GM10847 (cell line): Measurements from ENCODE around the gene TUNAR.

Experiments
- POLR2A ChIP-seq: IDR thresholded peaks from 2 replicates; pipeline ENCODE4 v1.6.1; 2011; ENCODE audit not compliant: insufficient read length; ENCODE audit errors: extremely low read depth

Gene TUNAR

DNA sequence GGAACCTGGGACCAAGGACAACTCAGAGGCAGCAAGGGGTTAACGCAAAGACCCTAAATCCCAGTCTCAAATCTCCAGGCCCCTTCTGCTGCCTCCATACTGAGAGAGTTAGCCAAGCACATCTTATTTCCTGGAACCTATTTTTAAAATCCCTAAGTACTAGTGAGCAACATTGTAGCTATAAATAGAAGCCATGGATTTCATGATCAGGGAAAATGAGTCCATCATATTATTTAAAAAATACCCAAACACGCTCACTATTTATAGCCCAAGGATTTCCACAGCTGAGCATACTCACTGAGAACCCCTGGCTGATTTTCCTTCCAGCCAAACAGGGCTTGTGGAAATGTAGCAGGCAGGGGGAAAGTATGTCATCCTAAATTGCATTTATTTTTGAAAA lies 19.4 kb upstream of the TUNAR start:
- no peak for TF ChIP-seq POLR2A

DNA sequence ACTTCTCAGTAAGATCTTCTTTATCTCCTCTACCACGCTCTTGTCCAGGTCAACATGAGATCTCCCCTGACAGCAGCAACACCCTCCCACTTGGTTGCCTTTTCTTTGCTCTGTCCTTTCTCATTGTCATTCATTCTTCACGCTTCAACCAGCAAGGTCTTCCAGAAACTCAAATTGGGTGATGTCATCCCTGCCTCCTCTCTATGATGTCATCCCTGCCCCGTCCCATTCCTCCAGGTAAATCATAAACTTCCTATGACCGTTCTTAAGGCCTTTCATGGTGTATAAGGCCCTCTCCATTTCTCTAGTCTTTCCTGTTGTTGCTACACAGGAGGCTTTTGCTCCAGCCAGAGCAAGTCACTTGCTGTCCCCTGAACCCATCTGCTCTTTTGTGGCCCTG lies 17.7 kb upstream of the TUNAR start:
- no peak for TF ChIP-seq POLR2A

DNA sequence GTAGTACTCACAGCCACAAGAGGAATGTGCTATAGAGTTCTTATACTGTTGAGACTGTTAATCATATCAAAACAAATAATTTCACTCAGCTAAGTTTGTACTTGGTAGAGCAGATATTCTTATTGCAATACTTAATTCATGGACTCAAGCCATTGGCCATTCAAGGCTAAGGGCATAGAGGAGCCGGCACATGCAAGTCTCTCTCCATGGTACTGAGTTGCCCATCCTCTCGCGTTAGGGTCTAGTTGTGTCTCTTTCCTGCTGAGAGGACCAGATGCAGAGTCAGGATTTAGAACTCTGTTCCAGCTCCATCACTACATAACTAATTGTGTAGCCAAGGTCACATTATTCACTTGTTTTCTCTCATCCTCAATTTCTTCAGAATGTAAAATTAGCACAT lies 14.4 kb upstream of the TUNAR start:
- TF ChIP-seq POLR2A = no peak

DNA sequence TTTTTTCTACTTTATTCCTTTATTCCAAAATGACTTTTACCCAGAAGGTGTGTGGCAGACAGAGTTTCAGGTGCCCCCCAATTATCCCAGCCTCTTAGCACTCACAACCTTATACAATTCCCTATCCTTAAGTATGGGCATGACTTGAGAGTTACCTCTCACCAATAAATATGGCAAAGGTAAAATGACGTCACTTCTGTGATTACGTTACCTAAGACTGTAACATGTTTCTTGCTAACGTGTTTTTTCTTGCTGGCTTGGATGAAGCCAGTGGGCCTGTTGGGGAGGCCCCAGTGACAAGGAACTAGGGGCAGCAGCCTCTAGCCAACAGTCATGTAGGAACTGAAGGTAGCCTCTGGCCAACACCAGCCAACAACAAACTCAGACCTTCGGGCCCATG lies 13.3 kb upstream of the TUNAR start:
- no peak for TF ChIP-seq POLR2A

DNA sequence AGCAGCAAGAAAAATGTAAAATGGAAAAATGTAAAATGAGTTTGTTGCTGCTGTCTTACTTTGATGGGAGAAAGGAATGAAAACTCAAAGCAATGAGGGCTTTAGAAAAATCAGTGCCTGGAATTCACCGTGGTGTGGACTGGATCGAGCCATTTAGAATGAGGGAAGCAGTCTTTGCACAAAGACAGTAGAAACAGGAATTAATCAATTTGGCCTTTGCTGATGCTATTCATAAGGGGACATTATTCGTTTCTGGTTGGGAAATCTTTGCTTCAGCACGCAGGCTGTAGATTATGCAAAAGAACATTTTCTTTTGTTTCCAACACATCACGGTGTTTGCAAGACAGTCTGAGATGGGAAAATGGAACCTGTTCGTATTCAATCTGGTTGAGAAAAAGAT lies 6.9 kb upstream of the TUNAR start:
- TF ChIP-seq POLR2A = no peak

DNA sequence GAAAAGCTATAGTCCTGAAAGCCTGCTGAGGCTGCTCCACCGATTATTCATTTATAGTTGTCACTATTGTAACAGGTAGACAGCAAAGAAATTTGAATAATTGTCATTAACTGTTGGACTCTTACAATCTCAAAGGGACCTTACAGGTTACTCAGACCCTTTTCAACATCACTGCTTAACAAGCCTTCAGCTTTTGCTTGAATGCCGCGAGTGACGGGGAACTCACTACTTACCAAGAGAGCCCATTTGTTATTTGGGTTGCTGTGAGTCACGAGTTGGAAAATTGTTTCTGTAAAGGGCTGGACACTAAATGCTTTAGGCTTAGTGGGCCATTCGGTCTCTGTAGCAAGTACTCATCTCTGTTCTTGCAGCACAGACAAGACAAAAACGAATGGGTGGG lies 5.9 kb upstream of the TUNAR start:
- TF ChIP-seq POLR2A = no peak

DNA sequence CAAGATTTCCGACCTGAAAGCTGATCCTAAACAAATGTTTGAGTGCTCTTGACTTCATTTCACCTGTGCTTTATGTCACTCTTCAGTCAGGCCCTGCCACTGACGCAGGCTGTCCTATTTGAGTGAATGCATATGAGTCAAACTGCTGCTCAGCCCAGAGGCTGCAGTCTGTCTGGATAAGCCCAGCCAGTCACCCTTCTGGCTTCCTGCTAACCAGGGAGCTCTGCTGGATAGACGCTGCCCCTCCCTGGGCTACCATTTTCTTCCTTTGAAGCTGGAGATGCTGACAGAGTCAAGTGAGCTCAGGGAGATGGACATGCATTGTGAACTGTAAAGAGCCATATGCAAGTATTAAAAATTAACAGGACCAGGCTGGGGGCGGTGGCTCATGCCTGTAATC lies 5.1 kb upstream of the TUNAR start:
- TF ChIP-seq POLR2A = no peak

DNA sequence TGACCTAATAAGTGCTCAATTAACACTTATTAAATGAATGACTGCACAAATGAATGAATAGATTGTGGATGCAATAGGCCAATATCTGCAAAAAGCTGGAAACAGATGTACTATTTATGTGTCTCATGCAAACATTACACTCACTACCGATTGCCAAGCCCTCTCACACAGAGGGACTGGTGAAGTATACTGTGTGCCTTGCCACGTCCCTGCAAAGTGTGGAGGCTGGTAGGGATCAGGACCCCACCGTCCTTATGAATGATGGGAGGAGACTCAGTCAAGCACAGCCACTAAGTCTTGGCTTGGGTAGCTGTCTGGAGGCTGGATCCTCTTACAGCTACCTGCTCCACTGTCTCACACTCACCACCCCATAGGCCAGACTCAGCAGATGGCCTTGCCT lies 3.9 kb upstream of the TUNAR start:
- TF ChIP-seq POLR2A = no peak

DNA sequence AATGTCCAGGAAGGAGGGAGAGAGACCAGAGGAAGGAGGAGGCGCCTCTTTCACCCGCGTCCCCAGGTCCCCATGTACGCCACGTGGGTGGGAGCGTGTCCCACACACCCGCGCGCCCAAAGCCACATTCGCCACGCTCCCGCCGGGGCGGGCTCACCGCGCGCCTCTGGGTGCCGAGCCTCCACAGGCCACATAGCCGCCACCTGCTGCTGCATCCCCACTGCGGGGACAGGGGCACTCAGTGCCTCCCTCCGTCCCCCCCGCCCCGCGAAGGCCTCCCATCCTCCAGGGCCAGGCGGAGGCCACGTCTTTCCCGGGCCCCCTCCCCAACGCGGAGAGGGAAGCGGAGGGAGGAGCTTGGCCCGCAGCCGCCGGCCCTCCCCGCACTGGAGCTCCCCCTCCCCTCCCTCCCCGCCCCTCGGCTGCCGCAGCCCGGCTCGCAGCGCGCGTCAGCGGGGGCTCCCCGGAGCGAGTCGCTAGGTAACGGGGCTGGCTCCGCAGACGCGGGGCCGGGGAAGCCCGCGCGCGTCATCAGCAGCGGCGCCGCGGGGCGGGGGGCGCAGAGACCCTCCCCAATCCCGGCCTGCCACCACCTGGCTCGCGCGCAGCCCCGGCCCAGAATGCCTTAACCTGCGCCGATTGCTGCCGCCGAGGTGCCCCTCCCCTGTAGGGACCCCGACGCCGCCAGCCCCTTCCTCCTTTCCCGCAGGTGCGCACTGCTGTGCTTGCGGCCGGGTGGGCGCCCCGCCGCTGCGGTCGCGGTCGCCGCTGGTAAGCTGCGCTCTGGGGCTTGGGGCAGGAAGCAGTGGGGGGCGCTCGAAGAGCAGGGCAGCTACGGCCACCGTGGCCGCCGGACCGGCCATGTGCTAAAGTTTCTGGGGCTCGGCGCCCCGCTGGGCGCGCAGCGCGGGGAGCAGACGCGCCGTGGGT lies 536 bp upstream of the TUNAR start:
- no peak for TF ChIP-seq POLR2A

DNA sequence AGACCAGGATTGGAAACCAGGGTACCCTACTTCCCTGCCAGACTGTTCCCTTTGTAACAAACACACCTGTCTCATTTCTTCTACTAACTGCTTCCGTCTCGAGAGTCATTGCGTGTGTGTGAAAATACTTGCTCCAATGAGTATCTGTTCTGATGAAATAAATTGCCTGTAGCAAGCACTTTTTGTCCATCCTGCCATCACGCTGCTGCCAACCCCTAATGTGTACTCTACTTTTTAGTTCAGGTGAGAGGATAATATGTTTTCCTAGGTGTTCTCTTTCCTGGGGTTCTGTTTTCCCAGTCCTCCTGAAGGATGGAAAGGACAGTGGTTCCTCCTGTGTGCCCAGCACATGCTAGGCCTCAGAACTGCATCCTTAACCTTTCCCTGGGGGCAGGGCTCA lies 1.0 kb downstream of the TUNAR start:
- no peak for TF ChIP-seq POLR2A

DNA sequence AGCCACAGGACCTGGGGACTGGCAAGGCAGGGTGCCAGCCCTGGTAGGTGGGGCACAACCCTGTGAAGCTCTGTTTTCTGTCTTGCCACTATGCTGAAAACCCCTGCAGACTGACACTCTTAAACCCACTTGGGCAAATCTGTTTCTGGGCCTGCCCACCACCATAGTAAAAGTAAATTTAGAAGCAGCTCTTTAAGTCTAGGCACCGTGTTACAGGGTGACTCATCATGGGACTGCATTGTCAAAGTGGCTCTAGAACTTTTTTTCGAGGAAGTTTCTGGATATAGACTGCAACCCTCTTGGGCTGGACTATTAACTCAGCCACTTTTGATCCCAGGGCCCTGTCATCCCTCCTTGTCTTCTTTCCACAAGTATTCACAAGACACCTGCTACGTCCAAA lies 7.7 kb downstream of the TUNAR start:
- no peak for TF ChIP-seq POLR2A

DNA sequence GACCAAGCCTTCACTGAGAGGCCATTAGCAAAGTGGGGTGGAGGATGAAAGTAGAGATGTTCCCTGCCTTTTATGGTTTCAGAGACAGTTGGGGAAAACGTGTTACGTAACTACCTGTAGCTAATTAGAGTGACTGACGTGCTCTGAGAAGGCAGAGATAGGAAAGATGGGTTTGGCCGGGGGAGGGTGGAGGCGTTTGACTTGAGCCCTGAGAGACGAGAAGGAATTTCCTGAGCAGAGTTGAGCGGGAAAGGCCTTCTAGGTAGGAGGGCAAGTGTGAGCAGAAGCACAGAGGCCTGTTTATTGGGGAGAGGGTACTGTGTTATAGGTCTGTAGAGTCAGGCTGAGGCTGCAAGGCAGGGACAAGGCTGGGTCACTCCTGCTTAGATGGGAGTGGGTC lies 8.6 kb downstream of the TUNAR start:
- TF ChIP-seq POLR2A = no peak

DNA sequence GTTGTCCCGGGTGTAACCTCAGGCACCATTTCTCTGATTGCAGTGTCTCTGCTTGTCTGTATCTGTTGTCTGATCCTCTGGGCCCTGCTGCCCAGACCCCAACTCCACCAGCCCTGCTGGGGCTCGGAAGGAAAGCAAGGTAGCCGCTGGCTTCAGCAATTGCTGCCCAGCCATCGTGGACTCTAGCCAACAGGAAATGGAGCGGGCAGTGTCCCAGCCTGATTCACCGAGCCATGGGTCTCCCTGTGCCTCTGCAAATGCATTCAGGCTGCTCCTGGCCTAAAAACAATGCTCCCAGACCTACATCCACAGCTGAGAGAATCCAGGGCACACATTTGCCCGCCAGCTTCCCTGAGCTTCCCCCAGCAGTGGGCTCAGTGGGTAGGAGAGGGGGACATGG lies 9.2 kb downstream of the TUNAR start:
- TF ChIP-seq POLR2A = no peak

DNA sequence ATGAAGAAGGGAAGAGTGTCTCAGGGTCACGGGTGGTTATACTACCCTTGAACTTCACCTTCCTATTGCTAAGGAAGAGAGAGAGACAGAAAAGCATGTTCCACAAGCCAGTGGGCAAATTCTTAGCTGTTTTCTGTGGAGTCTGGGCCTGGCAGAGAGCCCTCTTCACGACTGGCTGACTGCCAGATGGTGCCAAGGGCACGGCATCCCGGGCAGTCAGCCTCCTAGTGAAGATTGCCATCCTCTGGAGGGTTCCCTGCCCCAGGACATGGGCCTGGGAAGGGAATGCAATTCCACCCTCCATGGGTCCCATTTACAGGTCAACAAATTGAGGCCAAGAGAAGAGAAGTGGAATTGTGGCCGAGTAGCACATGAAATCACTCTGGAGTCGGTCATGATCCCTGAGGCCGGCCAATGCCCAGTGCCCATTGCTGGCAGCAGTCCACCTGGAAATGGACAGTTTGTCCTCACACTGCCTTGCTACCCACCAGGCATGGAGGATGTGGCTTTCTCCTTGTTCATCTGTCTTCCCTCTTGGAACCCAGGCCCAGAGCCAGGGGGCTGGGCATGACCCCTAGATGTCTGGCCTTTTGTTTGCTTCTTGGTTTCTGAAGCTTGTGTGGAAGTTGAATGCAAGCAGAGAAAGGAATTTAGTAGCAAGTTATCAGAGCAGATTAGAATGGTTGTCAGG lies 9.9 kb downstream of the TUNAR start:
- TF ChIP-seq POLR2A = no peak

DNA sequence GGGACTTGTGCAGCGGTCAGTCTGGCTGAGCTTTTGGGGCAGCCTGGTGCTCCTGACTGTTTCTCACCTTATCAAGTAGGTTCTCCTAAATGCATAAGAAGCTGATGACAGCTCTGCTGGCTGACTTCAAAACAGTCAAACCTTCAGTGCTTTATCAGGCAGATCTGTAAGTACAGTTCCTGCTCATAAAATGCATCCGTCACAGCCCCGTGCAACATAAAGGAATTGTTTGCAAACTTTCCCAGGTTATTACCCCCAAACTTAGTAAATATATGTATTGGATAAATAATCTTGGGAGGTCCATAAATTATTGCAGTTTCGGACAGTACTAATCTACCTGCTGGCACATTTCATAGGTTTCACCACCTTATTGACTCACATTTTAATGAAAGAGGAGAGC lies 10.7 kb downstream of the TUNAR start:
- TF ChIP-seq POLR2A = no peak

DNA sequence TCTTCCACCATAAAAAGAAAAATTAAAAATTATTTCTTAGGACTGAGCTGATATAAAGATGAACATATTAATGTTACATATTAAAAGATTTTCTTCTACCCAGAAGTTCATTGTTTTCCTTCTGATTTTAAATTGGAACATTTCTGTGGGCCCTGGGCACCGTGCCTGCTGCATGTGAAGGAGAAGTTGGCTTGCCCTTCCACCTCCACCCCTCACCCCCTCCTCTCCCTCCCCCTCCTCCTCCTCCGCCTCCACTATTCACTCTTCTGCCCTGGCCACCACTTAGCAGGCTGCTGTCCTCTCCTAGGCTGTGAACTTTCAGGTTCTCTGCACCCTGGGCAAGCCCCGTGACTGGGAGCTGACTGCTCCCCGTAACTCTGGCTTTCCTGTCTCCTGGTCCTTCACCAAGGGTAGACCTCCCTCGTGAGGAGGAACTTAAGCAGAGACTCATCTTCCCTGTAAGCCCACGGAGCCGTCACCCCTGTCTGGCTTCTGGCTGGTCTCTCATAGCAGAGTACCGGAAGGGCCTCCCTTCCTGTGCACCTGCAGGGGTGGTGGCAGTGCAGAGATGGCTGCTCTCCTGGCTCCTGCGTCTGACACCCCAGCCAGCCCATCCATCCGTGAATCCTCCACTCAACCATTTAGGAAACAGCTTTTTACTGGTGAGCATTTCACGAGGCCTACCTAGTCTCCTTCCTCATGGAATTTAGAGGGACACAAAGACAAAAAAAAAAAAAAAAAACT lies 12.8 kb downstream of the TUNAR start:
- TF ChIP-seq POLR2A = no peak
